Lung (tissue), 12 donors: Measurements from ENCODE around the gene TOPBP1. TPM values are rescaled to one million over a fixed set of nuclear protein-coding genes. Genes with fewer than 3 reads are reported as not detected.
A peak's percentile ranks its signal among the peaks of the same experiment; 100 is the strongest.

Experiments
- ATAC-seq: fragments of 200-7000 bp; cut with Tn5 transposase; one replicate; pipeline ENCODE4 v1.9.1; 2020; ENCODE audit warnings: moderate number of reproducible peaks; ENCODE audit not compliant: insufficient read depth, low FRiP score
- DNase-seq, 3 donors: peaks; one replicate each; pipeline ENCODE4 v3.0.0-alpha.2; 2013 to 2017
- H3K27ac ChIP-seq, 2 donors: one replicate each; pipeline ENCODE4 v1.5.1; 2013; ENCODE audit warnings: mild to moderate bottlenecking in 2 of 2, moderate library complexity in 2 of 2, control low read depth in 1 of 2, inconsistent platforms in 1 of 2, low read depth in 1 of 2, low read length in 1 of 2
- H3K27me3 ChIP-seq, 3 donors: one replicate each; pipeline ENCODE4 v1.5.1; 2013; ENCODE audit warnings: low read length in 2 of 3; ENCODE audit not compliant: control insufficient read depth in 3 of 3, insufficient read depth in 3 of 3
- H3K36me3 ChIP-seq, 4 donors: one replicate each; pipeline ENCODE4 v1.5.1; 2013; ENCODE audit warnings: low read length in 4 of 4, mild to moderate bottlenecking in 1 of 4, moderate library complexity in 1 of 4; ENCODE audit not compliant: control insufficient read depth in 4 of 4, insufficient read depth in 4 of 4
- H3K4me1 ChIP-seq, 5 donors: one replicate each; pipeline ENCODE4 v1.5.1; 2013; ENCODE audit warnings: low read length in 5 of 5, mild to moderate bottlenecking in 2 of 5, moderate library complexity in 1 of 5; ENCODE audit not compliant: control insufficient read depth in 5 of 5, insufficient read depth in 5 of 5
- H3K4me3 ChIP-seq: one replicate; pipeline ENCODE4 v1.5.1; 2013; ENCODE audit warnings: mild to moderate bottlenecking, control low read depth, moderate library complexity
- H3K9ac ChIP-seq, 2 donors: one replicate each; pipeline ENCODE4 v1.5.1; 2013; ENCODE audit warnings: low read length in 2 of 2, control low read depth in 1 of 2; ENCODE audit not compliant: insufficient read depth in 1 of 2
- H3K9me3 ChIP-seq, 4 donors: one replicate each; pipeline ENCODE4 v1.5.1; 2013; ENCODE audit warnings: low read length in 3 of 4, mild to moderate bottlenecking in 1 of 4, moderate library complexity in 1 of 4; ENCODE audit not compliant: control insufficient read depth in 4 of 4, insufficient read depth in 3 of 4
- CTCF ChIP-seq: IDR thresholded peaks from 2 replicates; pipeline ENCODE4 v1.5.1; 2012; ENCODE audit warnings: mild to moderate bottlenecking; ENCODE audit errors: control extremely low read depth, extremely low read depth
- WGBS, 2 donors: extraction: QIAGEN DNeasy Blood & Tissue Kit; methylation state at CpG; one replicate each; pipeline ENCODE4 v1.1.7; 2013; 5-methylcytosine and 5-hydroxymethylcytosine counted together
- polyA plus RNA-seq, 2 donors: library from polyadenylated mRNA; stranded (reverse); fragments of 200-250 nt; gene quantifications; one replicate each; pipeline ENCODE4 v1.2.1, GENCODE V29; 2013
- total RNA-seq, 2 donors: library from RNA; depleted of rRNA in 1 of 2; stranded (reverse); fragments of >200 nt in 1 of 2; gene quantifications; one replicate each; pipeline ENCODE4 v1.2.1, GENCODE V29; 2014 to 2021
- donor health status: control.
- donor health status: control.
- donor health status: Bipolar disorder and iron deficiency.
- donor health status: healthy.
- donor health status: DM: yes; HTN: yes; CAD: no.

TOPBP1 gene
- total and polyA plus RNA-seq, 4 donors: 6.9 to 45.4 (median 13.7) TPM

GRCh38 chr3:133573629-133574194, 88.0 kb downstream of the TOPBP1 start, which contains the start of gene CDV3:
Gene CDV3, plus strand, starts transcription at chr3:133573686. Its CDS starts 359 bp downstream, at chr3:133574045.
- peak within 1 kb of the TSS; percentile 93 to 98 for H3K9ac ChIP-seq
- peak within 1 kb of the TSS; percentile 96 to 99 for H3K27ac ChIP-seq
- WGBS, 2 donors: 1% methylated on average over 70 to 81 of the region's 81 CpGs
- H3K27me3 ChIP-seq: no peaks in the 10 kb centered on the region
- no peak for TF ChIP-seq CTCF
- peaks cover 2 to 20% (median 8%) of the 10 kb centered on the region in 4 donors for H3K36me3 ChIP-seq
- H3K4me3 ChIP-seq: peak within 1 kb of the TSS; percentile 79
- H3K9me3 ChIP-seq: no peaks in the 10 kb centered on the region
- peaks cover 4 to 26% (median 18%) of the 10 kb centered on the region in 5 donors for H3K4me1 ChIP-seq
- DNase-seq: no peak
- peak; percentile 17 for ATAC-seq

GRCh38 chr3:133573054-133573628, 88.6 kb downstream of the TOPBP1 start:
- H3K27me3 ChIP-seq: no peaks in the 10 kb centered on the region
- H3K4me1 ChIP-seq: peaks cover 4 to 26% (median 13%) of the 10 kb centered on the region in 5 donors
- H3K36me3 ChIP-seq: peaks cover 2 to 16% (median 5%) of the 10 kb centered on the region in 4 donors
- TF ChIP-seq CTCF: no peak
- H3K27ac ChIP-seq: peak overlapping the region; percentile 83 to 96
- 0 to 1% methylated on average over 32 to 33 of the region's 33 CpGs for WGBS, 2 donors
- H3K4me3 ChIP-seq: no peak overlapping the region
- H3K9me3 ChIP-seq: no peaks in the 10 kb centered on the region
- H3K9ac ChIP-seq: peak overlapping the region; percentile 58 to 93
- DNase-seq (peak; percentile 100), ATAC-seq (peak; percentile 90)

- DNase-seq (peak in 2 of 3 donors; percentile 23 to 24), ATAC-seq (no peak)
- H3K4me3 ChIP-seq: no peak overlapping the region
- H3K36me3 ChIP-seq: peaks cover 0 to 12% (median 1%) of the 10 kb centered on the region in 4 donors
- peaks cover 4 to 26% (median 13%) of the 10 kb centered on the region in 5 donors for H3K4me1 ChIP-seq
- TF ChIP-seq CTCF: no peak
- no peaks in the 10 kb centered on the region for H3K27me3 ChIP-seq
- H3K27ac ChIP-seq: peak overlapping the region; percentile 83 to 84
- H3K9me3 ChIP-seq: no peaks in the 10 kb centered on the region
- peak overlapping the region; percentile 58 to 93 for H3K9ac ChIP-seq
- 44 to 71% methylated on average over 19 of the region's 19 CpGs for WGBS, 2 donors
These were observed 89.3 kb downstream of the TOPBP1 start for GRCh38 chr3:133572158-133573053.
